Activated T-helper 1 cell treated with anti-CD3 and anti-CD28 coated beads, Interleukin-12 subunit alpha, Interleukin-12 subunit beta, Interleukin-2, Interleukin-4 antibody, amounts not matched to agents 30 ng/mL and 10 ng/mL and 1 ng/mL, durations not matched to agents 14 hours and 24 hours and 36 hours (primary cell): Measurements from ENCODE around the gene IKBKE. TPM values are rescaled to one million over a fixed set of nuclear protein-coding genes. Genes with fewer than 3 reads are reported as not detected.
A peak's percentile ranks its signal among the peaks of the same experiment; 100 is the strongest.

Experiments
- DNase-seq: peaks from one replicate; pipeline ENCODE4 v3.0.0; 2021; ENCODE audit warnings: low spot score
- H3K27ac Mint-ChIP-seq: one replicate; pipeline ENCODE4 v1.8.0; 2021; ENCODE audit warnings: mild to moderate bottlenecking, mixed read lengths
- H3K27me3 Mint-ChIP-seq: one replicate; pipeline ENCODE4 v1.8.0; 2022; ENCODE audit warnings: mild to moderate bottlenecking, moderate library complexity, mixed read lengths; ENCODE audit not compliant: insufficient read depth
- H3K36me3 Mint-ChIP-seq: one replicate; pipeline ENCODE4 v1.8.0; 2021; ENCODE audit warnings: low read depth, mixed read lengths
- H3K4me1 Mint-ChIP-seq: one replicate; pipeline ENCODE4 v1.8.0; 2021; ENCODE audit warnings: low read depth, mixed read lengths
- H3K4me3 Mint-ChIP-seq: one replicate; pipeline ENCODE4 v1.8.0; 2021; ENCODE audit warnings: mild to moderate bottlenecking, moderate library complexity, mixed read lengths
- H3K9me3 Mint-ChIP-seq: one replicate; pipeline ENCODE4 v1.8.0; 2021; ENCODE audit warnings: mixed read lengths
- intact Hi-C: fragments of 100-400 bp; cut with micrococcal nuclease; formaldehyde crosslinking; loops from one replicate; pipeline ENCODE4 v1.15.1; 2024
- total RNA-seq: library from RNA; stranded (reverse); gene quantifications from 2 replicates; pipeline ENCODE4 v1.2.3, GENCODE V29; 2022

The IKBKE gene
- total RNA-seq, 1 donor from 2014 or later, result 59.8 TPM

DNA sequence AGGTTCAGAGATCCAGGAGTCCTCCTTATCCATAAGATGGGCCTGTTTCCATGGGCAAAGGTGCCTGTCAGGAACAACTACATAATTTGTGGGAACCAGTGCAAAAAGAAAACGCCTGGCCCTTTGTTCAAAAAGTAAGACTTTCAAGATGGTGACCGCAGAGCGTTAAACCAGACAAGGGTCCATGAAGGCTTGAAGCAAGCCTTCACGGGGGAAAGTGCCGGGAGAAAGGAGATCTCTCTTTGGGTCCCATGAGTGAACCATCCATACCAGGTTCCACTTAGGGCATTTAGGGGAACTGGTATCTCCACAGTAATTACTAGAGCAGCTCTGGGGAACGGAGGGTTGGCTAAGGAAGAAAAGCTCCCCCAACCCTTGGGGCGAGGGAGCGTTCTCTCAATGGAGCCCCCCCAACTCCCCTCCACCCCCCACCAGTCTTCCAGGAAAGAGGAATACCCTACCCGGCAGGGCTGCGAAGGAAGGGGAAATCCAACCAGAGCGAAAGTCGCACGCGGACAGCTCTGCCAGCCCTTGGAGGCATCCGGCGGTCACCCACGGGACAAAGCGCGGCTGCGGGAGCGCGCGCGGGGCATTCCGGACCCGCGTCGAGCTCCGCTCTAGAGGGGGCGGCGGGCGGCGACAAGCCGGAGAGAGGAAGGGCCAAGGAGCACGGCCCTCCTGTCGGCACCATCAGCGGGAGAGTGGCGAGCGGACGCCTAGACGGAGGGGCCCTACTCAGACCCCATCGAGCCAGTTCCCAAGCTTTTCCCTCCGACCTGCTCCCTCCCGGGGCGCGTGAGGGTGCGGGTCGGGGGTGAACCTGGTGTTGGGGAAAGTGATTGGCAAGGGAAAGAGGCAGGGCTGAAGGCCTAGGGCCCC is 36.4 kb downstream of the IKBKE start:
- Mint-ChIP-seq H3K27ac (peak overlapping the region; percentile 47), H3K27me3 (peaks cover 17% of the 10 kb centered on the region), H3K4me1 (peaks cover 54% of the 10 kb centered on the region), H3K9me3 (no peaks in the 10 kb centered on the region), H3K4me3 (peak overlapping the region; percentile 77), H3K36me3 (peaks cover 11% of the 10 kb centered on the region)
- intact Hi-C loops, result loop anchor here (2.0 to 10.0 kb wide), 4 partner anchors 50 to 398 kb away; no protein-coding TSS in a partner anchor
- peak; percentile 35 for DNase-seq

DNA sequence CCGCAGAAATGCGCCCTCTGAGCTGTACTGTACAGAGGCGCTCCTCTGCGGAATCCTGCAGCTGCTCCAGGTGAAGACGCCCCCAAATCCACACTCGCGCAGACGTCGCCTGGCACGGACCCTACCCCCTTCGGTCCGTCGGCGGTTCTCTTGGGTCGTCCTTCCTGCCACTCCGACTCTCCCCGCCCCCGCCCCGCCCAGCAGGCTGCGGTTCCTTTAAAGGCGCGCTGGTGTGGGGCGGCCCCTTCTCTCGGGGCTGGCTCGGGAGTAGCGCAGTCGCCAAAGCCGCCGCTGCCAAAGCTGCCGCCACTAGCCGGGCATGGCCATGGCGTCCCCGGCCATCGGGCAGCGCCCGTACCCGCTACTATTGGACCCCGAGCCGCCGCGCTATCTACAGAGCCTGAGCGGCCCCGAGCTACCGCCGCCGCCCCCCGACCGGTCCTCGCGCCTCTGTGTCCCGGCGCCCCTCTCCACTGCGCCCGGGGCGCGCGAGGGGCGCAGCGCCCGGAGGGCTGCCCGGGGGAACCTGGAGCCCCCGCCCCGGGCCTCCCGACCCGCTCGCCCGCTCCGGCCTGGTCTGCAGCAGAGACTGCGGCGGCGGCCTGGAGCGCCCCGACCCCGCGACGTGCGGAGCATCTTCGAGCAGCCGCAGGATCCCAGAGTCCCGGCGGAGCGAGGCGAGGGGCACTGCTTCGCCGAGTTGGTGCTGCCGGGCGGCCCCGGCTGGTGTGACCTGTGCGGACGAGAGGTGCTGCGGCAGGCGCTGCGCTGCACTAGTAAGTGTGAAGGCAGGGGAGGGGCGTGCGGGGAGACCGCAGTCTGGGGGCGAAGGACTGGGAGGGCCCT is 37.2 kb downstream of the IKBKE start, which contains the start of gene RASSF5:
RASSF5 (plus strand) TSS at position 248 of the 846 bp plus-strand sequence; CDS start at position 320, 72 bp downstream.
- intact Hi-C loops, result loop anchor here (2.0 to 10.0 kb wide), 4 partner anchors 49 to 397 kb away; no protein-coding TSS in a partner anchor
- peak; percentile 82 for DNase-seq
- Mint-ChIP-seq H3K4me1 (peaks cover 54% of the 10 kb centered on the region), H3K9me3 (no peaks in the 10 kb centered on the region), H3K27me3 (peaks cover 17% of the 10 kb centered on the region), H3K36me3 (peaks cover 6% of the 10 kb centered on the region), H3K4me3 (peak within 1 kb of the TSS; percentile 78), H3K27ac (peak within 1 kb of the TSS; percentile 47)

DNA sequence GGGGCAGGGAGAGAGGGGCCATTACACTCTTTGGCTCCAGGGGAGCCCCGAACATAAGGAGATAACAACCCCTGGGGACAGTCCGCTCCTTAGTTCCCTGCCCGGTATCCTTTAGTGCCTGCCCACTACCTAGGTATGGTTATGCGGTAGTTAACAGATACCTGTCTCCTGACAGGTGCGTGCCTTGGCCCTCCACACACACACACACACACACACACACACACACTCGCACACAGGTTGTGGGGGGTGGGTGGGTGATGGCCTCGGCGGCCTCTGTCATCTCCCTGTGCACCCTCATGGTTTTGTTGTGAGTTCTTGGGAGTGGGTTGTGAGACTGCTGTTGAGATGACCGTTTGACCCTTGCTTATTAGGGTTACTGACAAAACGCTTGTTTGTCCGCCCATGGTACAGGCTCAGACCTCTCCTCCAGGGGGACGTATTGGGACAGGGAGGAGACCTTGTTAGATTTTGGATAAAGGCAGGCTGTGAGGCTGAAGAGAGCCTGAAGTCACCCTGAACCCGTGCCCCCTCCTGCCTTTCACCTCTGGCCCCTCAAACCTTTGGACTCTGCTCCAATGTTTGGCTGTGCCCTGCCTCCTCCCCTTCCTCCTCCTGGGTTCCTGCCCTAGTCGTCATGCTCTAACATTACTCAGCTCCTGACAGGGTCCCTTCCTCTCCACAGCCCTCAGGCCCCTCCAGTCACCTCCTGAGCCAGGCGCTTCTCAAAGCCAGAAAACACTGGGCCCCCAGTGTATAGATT is 38.0 kb downstream of the IKBKE start:
- Mint-ChIP-seq H3K36me3 (peaks cover 6% of the 10 kb centered on the region), H3K27ac (peak overlapping the region; percentile 51), H3K27me3 (peaks cover 17% of the 10 kb centered on the region), H3K9me3 (no peaks in the 10 kb centered on the region), H3K4me1 (peaks cover 51% of the 10 kb centered on the region), H3K4me3 (peak overlapping the region; percentile 78)
- no peak for DNase-seq
- intact Hi-C loops, result loop anchor here (10.0 kb wide), 2 partner anchors 296 to 396 kb away; no protein-coding TSS in a partner anchor

DNA sequence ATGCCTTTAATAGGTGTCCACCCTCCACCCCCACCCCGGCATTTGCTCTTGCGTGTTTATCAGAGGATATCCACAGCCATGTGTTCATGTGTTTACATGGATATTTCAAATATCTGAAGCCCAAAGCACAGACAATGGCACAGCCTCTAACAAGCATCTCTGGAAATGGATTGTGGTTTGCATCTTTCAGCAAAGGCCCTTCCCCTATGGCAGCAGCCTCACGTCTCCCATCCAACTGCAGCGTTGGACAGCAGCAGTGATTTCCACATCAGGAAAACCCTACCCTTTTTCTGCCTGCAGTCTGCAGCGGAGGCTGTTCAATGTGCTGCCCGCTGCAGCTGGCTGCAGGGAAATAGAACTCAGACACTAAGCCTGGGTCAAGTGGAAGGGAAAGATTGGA is 38.7 kb downstream of the IKBKE start:
- Mint-ChIP-seq H3K27me3 (peaks cover 17% of the 10 kb centered on the region), H3K36me3 (peaks cover 8% of the 10 kb centered on the region), H3K4me3 (peak overlapping the region; percentile 78), H3K4me1 (peaks cover 44% of the 10 kb centered on the region), H3K9me3 (no peaks in the 10 kb centered on the region), H3K27ac (peak overlapping the region; percentile 54)
- no peak for DNase-seq
- intact Hi-C loops, result loop anchor here (10.0 kb wide), 2 partner anchors 296 to 396 kb away; no protein-coding TSS in a partner anchor

DNA sequence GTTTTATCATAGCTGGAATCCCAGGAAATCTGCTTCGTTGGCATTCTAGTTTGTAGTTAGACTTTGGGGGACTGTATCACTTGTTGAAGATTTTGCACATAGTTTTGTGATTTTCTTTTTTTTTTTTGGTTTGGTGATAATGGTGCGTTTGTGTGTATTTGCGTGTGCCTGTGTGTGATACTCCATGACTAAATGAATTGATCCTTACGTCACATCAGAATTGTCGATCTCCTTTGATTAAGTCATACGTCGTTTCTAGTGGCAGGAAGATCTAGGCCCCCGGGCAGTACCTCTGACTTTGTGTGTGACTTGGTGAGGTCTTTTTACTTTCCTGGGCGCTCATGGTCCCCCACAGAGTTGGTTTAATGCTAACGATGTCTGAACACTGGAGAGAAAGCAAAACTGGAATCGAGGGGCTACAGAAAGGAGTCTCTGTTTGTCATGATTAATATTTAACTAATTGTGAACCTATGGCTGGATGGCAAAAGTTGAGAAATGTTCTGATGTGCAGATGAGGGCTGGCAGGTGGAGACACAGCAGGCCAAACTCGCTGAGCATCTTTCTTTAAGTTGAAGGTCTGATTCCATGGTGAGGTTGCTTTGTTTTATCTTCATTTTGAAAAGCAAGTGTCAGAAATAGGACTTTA is 39.5 kb downstream of the IKBKE start:
- H3K36me3 Mint-ChIP-seq, result peaks cover 11% of the 10 kb centered on the region
- H3K27ac Mint-ChIP-seq, result no peak overlapping the region
- no peak overlapping the region for H3K4me3 Mint-ChIP-seq
- DNase-seq, result no peak
- peaks cover 17% of the 10 kb centered on the region for H3K27me3 Mint-ChIP-seq
- peaks cover 37% of the 10 kb centered on the region for H3K4me1 Mint-ChIP-seq
- no peaks in the 10 kb centered on the region for H3K9me3 Mint-ChIP-seq
- intact Hi-C loops, result loop anchor here (10.0 kb wide), 2 partner anchors 295 to 395 kb away; no protein-coding TSS in a partner anchor

DNA sequence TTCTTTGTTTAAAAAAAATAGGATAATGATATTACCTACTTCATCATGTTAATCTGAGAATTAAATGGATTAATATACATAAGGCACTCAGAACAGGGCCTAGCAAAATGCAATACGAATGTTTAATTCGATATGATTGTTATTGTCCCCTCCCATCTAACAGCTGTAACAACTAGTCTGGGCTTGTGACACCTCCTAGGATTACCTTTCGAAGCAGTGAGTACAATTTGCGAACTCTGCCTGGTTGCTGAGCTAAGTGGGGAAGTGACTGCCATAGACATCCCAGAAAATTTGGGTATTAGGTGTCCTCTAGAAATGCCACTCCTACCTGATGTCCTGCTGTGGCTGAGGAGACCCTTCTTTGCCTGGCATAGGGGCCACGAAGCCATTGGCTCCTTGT is 40.1 kb downstream of the IKBKE start:
- intact Hi-C loops, result no loop called here
- no peak for DNase-seq
- Mint-ChIP-seq H3K4me1 (peaks cover 31% of the 10 kb centered on the region), H3K27ac (no peak overlapping the region), H3K4me3 (no peak overlapping the region), H3K9me3 (no peaks in the 10 kb centered on the region), H3K36me3 (peaks cover 11% of the 10 kb centered on the region), H3K27me3 (peaks cover 17% of the 10 kb centered on the region)

DNA sequence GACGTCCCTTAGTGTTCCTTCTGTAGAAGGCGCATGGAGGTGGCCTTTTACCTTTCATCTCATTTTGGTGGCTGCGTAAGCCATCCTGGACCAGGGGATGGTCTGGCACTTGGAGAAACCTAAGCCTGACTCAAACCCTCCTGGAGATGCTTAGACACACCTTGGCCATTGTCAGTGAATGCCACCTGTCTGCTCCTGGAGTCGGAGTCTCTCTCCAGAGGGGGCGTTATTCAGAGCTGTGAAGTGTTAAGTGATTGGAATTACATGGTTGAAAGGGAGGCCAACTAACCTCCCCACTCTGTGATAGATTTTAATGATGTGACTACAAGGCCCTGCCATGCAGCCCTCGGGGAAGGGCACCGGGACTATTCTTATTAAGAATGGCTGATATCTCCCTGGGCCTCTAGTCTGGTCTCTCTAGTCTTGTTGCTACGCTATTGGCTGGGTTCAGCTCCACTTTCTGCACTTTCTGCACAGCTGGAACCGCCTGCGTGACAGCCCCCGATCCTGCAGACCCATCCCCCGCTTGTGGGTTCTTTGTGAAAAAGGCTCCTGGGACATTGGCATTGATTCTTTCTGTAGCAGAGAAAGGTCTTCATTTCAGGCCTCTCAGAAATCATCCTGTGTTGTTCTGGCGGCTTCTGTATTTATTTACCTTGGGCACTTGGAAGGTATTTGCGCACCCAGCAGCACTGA is 41.2 kb downstream of the IKBKE start:
- H3K9me3 Mint-ChIP-seq, result no peaks in the 10 kb centered on the region
- H3K4me3 Mint-ChIP-seq, result no peak overlapping the region
- H3K27me3 Mint-ChIP-seq, result peaks cover 17% of the 10 kb centered on the region
- DNase-seq, result no peak
- intact Hi-C loops, result no loop called here
- no peak overlapping the region for H3K27ac Mint-ChIP-seq
- H3K4me1 Mint-ChIP-seq, result peaks cover 31% of the 10 kb centered on the region
- peaks cover 9% of the 10 kb centered on the region for H3K36me3 Mint-ChIP-seq

DNA sequence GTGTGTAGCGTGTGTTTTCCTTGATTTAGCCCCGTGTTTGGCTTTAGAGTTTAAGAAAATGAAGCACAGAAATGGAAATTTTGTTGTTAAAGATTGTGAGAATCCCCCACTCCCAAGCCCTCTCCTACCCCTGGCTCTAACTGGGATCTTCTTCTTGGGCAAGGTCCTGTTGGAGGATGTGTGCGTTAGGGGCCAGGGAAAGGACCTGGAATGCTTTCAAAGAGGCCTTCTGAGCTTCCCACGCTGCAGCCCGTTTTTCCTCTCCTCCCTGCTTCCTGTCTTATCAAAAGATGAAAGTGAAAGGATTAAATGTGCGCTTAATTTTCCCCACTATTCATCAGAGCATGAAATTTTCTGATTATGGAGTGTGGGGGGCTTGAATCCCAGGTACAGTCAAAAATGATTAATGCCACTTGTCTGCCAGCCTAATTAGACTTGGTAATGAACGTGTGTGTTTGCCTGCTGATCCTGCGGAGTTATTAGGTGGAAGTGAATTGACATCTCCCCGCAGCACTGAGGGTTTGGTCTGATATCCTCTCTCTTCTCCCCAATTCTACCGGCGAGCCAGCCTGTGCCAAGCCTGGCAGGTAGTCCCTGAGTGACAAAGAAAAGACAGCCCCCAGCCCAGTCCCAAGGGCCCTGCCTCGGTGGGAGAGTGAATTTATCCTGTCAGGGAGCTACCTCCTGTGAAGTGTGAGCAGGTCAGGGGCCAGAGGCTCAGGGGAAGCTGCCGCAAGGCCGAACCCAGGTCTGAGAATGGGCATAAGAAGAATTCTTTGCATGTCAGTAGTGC is 42.0 kb downstream of the IKBKE start:
- H3K4me1 Mint-ChIP-seq, result peaks cover 27% of the 10 kb centered on the region
- no peak overlapping the region for H3K27ac Mint-ChIP-seq
- no peaks in the 10 kb centered on the region for H3K9me3 Mint-ChIP-seq
- H3K4me3 Mint-ChIP-seq, result no peak overlapping the region
- no peak for DNase-seq
- H3K36me3 Mint-ChIP-seq, result peaks cover 9% of the 10 kb centered on the region
- intact Hi-C loops, result no loop called here
- peaks cover 17% of the 10 kb centered on the region for H3K27me3 Mint-ChIP-seq

DNA sequence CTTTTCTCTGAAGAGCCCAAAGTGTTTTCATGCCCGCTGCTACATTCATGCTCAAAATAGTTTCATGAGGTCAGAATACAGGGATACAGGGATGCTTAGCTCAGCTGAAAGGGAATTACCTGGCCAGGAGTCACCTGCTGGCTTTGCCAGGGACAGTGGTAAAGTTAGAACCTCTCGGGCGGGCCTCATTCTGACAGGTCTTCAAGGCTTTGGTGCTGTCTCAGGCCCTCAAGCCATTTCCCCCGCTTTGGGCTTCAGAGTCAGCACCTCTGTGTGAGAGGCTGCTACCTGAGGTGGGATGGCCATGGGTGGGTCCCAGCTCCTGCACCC is 42.5 kb downstream of the IKBKE start:
- H3K4me3 Mint-ChIP-seq, result no peak overlapping the region
- H3K27me3 Mint-ChIP-seq, result peaks cover 17% of the 10 kb centered on the region
- no peak for DNase-seq
- no peaks in the 10 kb centered on the region for H3K9me3 Mint-ChIP-seq
- no peak overlapping the region for H3K27ac Mint-ChIP-seq
- H3K36me3 Mint-ChIP-seq, result peaks cover 9% of the 10 kb centered on the region
- H3K4me1 Mint-ChIP-seq, result peaks cover 27% of the 10 kb centered on the region
- intact Hi-C loops, result no loop called here

DNA sequence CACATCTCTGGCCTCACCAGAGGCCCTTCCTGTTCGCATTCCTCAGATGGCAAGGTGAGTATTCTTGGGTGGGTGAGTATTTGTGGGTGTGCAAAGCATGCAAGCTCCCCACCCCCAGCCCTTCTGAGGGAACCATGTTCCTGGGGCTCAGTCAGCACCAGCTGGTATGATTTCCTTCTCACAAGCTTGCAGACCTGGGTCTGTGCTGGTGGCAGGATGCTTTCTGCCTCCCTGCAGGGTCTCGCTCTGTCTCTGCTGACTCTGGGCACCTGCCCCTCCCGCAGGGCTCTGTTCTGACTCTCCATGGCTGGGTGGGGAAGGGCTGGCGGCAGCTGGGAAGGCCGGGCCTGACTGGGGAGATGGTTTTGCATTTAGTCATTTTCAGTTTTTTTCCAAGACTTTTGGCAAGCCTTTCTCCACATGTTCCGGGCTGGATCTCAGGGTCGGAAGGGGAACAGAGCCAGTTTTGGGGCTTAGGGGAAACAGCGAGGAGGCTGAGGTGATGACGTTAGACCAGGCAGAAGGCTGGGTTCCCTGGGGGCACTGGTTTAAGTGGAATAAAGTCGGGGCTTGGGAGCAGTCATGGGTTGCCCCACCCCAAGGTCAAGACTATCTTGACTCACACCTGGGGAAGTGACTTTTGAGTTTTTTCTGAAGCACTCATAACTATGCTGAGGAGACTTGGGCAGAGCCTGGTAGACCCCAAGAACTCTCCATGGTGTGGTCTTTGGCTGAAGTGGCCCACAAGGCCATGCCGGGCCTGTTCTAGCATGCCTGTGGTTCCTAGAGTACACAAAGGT is 43.2 kb downstream of the IKBKE start:
- peaks cover 10% of the 10 kb centered on the region for H3K27me3 Mint-ChIP-seq
- no peaks in the 10 kb centered on the region for H3K9me3 Mint-ChIP-seq
- DNase-seq, result no peak
- peaks cover 9% of the 10 kb centered on the region for H3K36me3 Mint-ChIP-seq
- H3K4me1 Mint-ChIP-seq, result peaks cover 23% of the 10 kb centered on the region
- intact Hi-C loops, result no loop called here
- H3K27ac Mint-ChIP-seq, result no peak overlapping the region
- no peak overlapping the region for H3K4me3 Mint-ChIP-seq
